SK-N-SH (cell line): Measurements from ENCODE around the gene ADRM1. TPM values are rescaled to one million over a fixed set of nuclear protein-coding genes. Genes with fewer than 3 reads are reported as not detected.

Experiments used
- CTCF ChIA-PET: fragments of 300-600, 350-600 bp; formaldehyde crosslinking; extraction: SDS; loops from one replicate; lab custom pipeline; 2021; lab: Yijun Ruan, JAX
- POLR2A ChIA-PET: fragments of 350-600 bp; sonication (Branson Sonifier 250); formaldehyde crosslinking; extraction: SDS; loops from one replicate; lab custom pipeline; 2020; ENCODE audit warnings: antibody characterized with exemption, inconsistent platforms; lab: Yijun Ruan, JAX
- DNase-seq: peaks from one replicate; pipeline ENCODE4 v3.0.0; 2012
- H2AFZ ChIP-seq: fragments of 200-600 bp; sonication (generic); 2 replicates; pipeline ENCODE4 v1.8.1; 2016; ENCODE audit warnings: antibody characterized with exemption, mild to moderate bottlenecking, low read depth
- H3F3A ChIP-seq: fragments of 200-600 bp; sonication (generic); replicated peaks from 2 replicates; pipeline ENCODE3; 2016; ENCODE audit warnings: antibody characterized with exemption, mild to moderate bottlenecking; ENCODE audit not compliant: insufficient read depth
- H3K27ac ChIP-seq, 2 experiments: fragments of 200-500 bp in 1 of 2; fragments of 200-600 bp in 1 of 2; sonication (Bioruptor generic) in 1 of 2; sonication (generic), shearing (Covaris generic) in 1 of 2; 2 replicates each; pipeline versions ENCODE4 v1.5.1 to v1.6.1; 2014 to 2016; ENCODE audit warnings: low read depth in 2 of 2, inconsistent platforms in 1 of 2, low read length in 1 of 2, mild to moderate bottlenecking in 1 of 2, mixed read lengths in 1 of 2
- H3K27me3 ChIP-seq: fragments of 200-600 bp; sonication (generic), shearing (Covaris generic); 2 replicates; pipeline ENCODE4 v1.6.1; 2016; ENCODE audit warnings: mixed run types; ENCODE audit not compliant: insufficient read depth
- H3K36me3 ChIP-seq, 2 experiments: fragments of 200-500 bp in 1 of 2; fragments of 200-600 bp in 1 of 2; sonication (Bioruptor generic) in 1 of 2; sonication (generic) in 1 of 2; replicated peaks in 1 of 2; 2 replicates each; pipeline versions ENCODE3 to v1.5.1; 2014 to 2016; ENCODE audit warnings: low read length in 1 of 2, mild to moderate bottlenecking in 1 of 2; ENCODE audit not compliant: insufficient read depth in 2 of 2, control insufficient read depth in 1 of 2
- H3K4me1 ChIP-seq, 2 experiments: fragments of 200-500 bp in 1 of 2; fragments of 200-600 bp in 1 of 2; sonication (Bioruptor generic) in 1 of 2; sonication (generic), shearing (Covaris generic) in 1 of 2; 2 replicates each; pipeline versions ENCODE4 v1.5.1 to v1.6.1; 2014 to 2016; ENCODE audit warnings: low read depth in 1 of 2, low read length in 1 of 2, mixed run types in 1 of 2; ENCODE audit not compliant: insufficient read depth in 2 of 2, control insufficient read depth in 1 of 2
- H3K4me2 ChIP-seq: fragments of 200-600 bp; sonication (generic), shearing (Covaris generic); 2 replicates; pipeline ENCODE4 v1.6.1; 2017; ENCODE audit warnings: mixed run types
- H3K4me3 ChIP-seq, 2 experiments: fragments of 200-500 bp in 1 of 2; fragments of 200-600 bp in 1 of 2; sonication (Bioruptor generic) in 1 of 2; sonication (generic), shearing (Covaris generic) in 1 of 2; 2 replicates each; pipeline versions ENCODE4 v1.5.1 to v1.8.1; 2014 to 2016; ENCODE audit warnings: low read depth in 2 of 2, inconsistent platforms in 1 of 2, low read length in 1 of 2, mild to moderate bottlenecking in 1 of 2, mixed read lengths in 1 of 2, moderate library complexity in 1 of 2
- H3K79me2 ChIP-seq: fragments of 200-600 bp; sonication (generic); 2 replicates; pipeline ENCODE4 v1.8.1; 2017; ENCODE audit warnings: mild to moderate bottlenecking; ENCODE audit not compliant: insufficient read depth
- H3K9ac ChIP-seq: fragments of 200-600 bp; sonication (generic); 2 replicates; pipeline ENCODE4 v1.6.1; 2017; ENCODE audit warnings: mixed run types
- H3K9me2 ChIP-seq: fragments of 200-600 bp; sonication (generic); 2 replicates; pipeline ENCODE4 v1.6.1; 2017; ENCODE audit warnings: mixed run types
- H3K9me3 ChIP-seq: fragments of 200-600 bp; sonication (generic); 2 replicates; pipeline ENCODE4 v1.6.1; 2017; ENCODE audit warnings: mixed run types, mild to moderate bottlenecking, moderate library complexity
- H4K20me1 ChIP-seq: fragments of 200-600 bp; sonication (generic); 2 replicates; pipeline ENCODE4 v1.6.1; 2017; ENCODE audit warnings: mild to moderate bottlenecking, mixed run types; ENCODE audit not compliant: insufficient read depth
- ELF1 ChIP-seq: IDR thresholded peaks from 2 replicates; pipeline ENCODE4 v1.4.0; 2012
- EP300 ChIP-seq, 2 experiments: IDR thresholded peaks; 2 replicates each; pipeline versions ENCODE4 v1.4.0 to v1.6.1; 2012; ENCODE audit warnings: borderline replicate concordance in 1 of 2, low read depth in 1 of 2, low read length in 1 of 2
- FOXM1 ChIP-seq: IDR thresholded peaks from 2 replicates; pipeline ENCODE4 v1.4.0; 2012; ENCODE audit warnings: low read depth, mild to moderate bottlenecking
- JUND ChIP-seq: IDR thresholded peaks from 2 replicates; pipeline ENCODE4 v1.4.0; 2012
- MXI1 ChIP-seq: IDR thresholded peaks from 2 replicates; pipeline ENCODE4 v1.6.1; 2012; ENCODE audit warnings: mild to moderate bottlenecking, low read depth, low read length, improper control_type of control experiment
- NFIC ChIP-seq: IDR thresholded peaks from 2 replicates; pipeline ENCODE4 v1.4.0; 2012; ENCODE audit warnings: borderline replicate concordance
- POLR2AphosphoS5 ChIP-seq: IDR thresholded peaks from 2 replicates; pipeline ENCODE4 v1.6.1; 2012; ENCODE audit warnings: low read depth, low read length
- RAD21 ChIP-seq: IDR thresholded peaks from 2 replicates; pipeline ENCODE4 v1.6.1; 2012; ENCODE audit warnings: mild to moderate bottlenecking, low read length
- RFX5 ChIP-seq: IDR thresholded peaks from 2 replicates; pipeline ENCODE4 v1.6.1; 2012; ENCODE audit warnings: mild to moderate bottlenecking, improper control_type of control experiment, low read length
- TAF1 ChIP-seq: IDR thresholded peaks from 2 replicates; pipeline ENCODE4 v1.6.1; 2012; ENCODE audit warnings: low read depth, mild to moderate bottlenecking, low read length, moderate library complexity, borderline replicate concordance
- TEAD4 ChIP-seq: IDR thresholded peaks from 2 replicates; pipeline ENCODE4 v1.4.0; 2012; ENCODE audit warnings: mild to moderate bottlenecking, borderline replicate concordance; ENCODE audit not compliant: insufficient read depth
- USF1 ChIP-seq: IDR thresholded peaks from 2 replicates; pipeline ENCODE4 v1.4.0; 2012; ENCODE audit warnings: low read depth, borderline replicate concordance
- USF2 ChIP-seq: fragments of 150-350 bp; IDR thresholded peaks from 2 replicates; pipeline ENCODE4 v1.6.1; 2017; ENCODE audit warnings: antibody characterized with exemption, low read length, low read depth, borderline replicate concordance
- YY1 ChIP-seq: IDR thresholded peaks from 2 replicates; pipeline ENCODE4 v1.4.0; 2012; ENCODE audit warnings: low read depth, mild to moderate bottlenecking
- WGBS: methylation state at CpG from one replicate; pipeline ENCODE4 v1.1.6; 2017; ENCODE audit warnings: low lambda C conversion rate; 5-methylcytosine and 5-hydroxymethylcytosine counted together
- polyA plus RNA-seq, 3 experiments: library from polyadenylated mRNA; depleted of rRNA; stranded (reverse); fragments of >200 nt; gene quantifications; 2 replicates each; pipeline ENCODE4 v1.2.3, GENCODE V29; 2012
- TF ChIP-seq, protein P1 (sequence below): IDR thresholded peaks from 2 replicates; pipeline ENCODE4 v1.4.0; 2012; ENCODE audit warnings: low read depth, borderline replicate concordance
- TF ChIP-seq, protein P2 (sequence below): fragments of 200-600 bp; sonication (generic); IDR thresholded peaks from 2 replicates; pipeline ENCODE4 v1.6.1; 2017; ENCODE audit warnings: antibody characterized with exemption, mild to moderate bottlenecking, moderate library complexity

ADRM1 gene
- polyA plus RNA-seq, 1 of the 3 experiments (the other 2 are of a cell fraction): 142 TPM

GRCh38 chr20:62350098-62350628 is 47.4 kb downstream of the ADRM1 start:
- Histone ChIP-seq H3K27ac (no peak overlapping the region; a peak in 1 of 4 replicates), H3K4me2 (no peak overlapping the region)

DNA sequence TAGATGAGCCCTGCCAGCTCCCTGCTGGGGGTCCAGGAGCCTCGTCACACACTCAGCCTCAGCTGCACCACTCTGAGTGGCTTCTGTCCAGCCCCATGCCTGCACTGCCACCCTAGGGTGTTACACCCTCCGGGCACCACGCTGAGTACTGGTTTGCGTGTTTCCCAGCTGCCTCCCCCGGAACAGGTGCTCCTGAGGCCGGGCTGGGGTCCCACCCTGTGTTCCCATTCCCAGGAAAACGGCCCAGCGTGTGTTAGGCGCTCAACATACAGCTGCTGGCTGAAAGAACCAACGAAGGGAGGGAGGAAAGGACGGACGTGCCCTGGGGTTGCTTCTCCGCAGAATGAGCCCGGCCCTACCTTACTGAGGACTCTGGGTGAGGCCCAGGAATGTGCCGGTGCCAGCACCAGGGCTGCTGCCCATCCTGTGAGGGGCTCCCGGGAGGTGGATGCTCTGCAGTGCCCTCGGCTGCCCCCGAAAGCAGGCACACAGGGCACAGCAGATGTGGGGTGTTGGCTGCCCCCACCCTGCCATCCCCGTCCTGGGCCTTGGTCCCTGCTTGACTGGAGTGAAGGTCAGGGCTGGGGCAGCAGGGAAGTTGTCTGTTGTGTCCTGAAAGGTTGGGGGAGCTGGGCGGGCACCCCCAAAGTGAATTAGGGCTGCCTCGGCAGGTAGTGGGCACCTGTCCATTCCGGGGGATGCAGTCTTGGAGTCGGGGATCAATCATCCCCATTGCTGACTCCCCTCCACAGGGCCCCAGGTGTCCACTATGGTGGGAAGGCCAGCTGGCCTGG is 48.0 kb downstream of the ADRM1 start:
- H4K20me1 ChIP-seq: no peaks in the 10 kb centered on the region
- no peaks in the 10 kb centered on the region for H3F3A ChIP-seq
- H3K9me2 ChIP-seq: no peaks in the 10 kb centered on the region
- H3K79me2 ChIP-seq: peaks cover 5% of the 10 kb centered on the region; the same call in 1 of the 2 replicates
- no peak overlapping the region for H3K27ac ChIP-seq
- H3K9me3 ChIP-seq: no peaks in the 10 kb centered on the region
- H2AFZ ChIP-seq: no peak overlapping the region
- H3K27me3 ChIP-seq: no peaks in the 10 kb centered on the region
- H3K9ac ChIP-seq: no peak overlapping the region
- 81% methylated on average over 11 of the region's 23 CpGs for WGBS
- peaks cover 10 to 38% of the 10 kb centered on the region in 2 experiments; a peak in 3 of 4 replicates for H3K4me1 ChIP-seq
- no peak for DNase-seq
- H3K4me3 ChIP-seq: no peak overlapping the region
- ChIA-PET POLR2A (no interaction called here), CTCF (interaction anchor here (1.4 to 3.4 kb wide), 2 partner anchors 32 kb away, joined by 7 to 22 read pairs; no protein-coding TSS in a partner anchor)
- no peak for TF ChIP-seq FOXM1
- no peak for TF ChIP-seq JUND
- TF ChIP-seq YY1: no peak
- TF ChIP-seq NFIC: no peak
- no peak for TF ChIP-seq RFX5
- TF ChIP-seq EP300 (IDR thresholded peaks at IDR 0.05; ENCODE audit: borderline replicate concordance in 1 of 2, low read depth in 1 of 2, low read length in 1 of 2): no peak
- no peak for TF ChIP-seq RAD21
- no peak for TF ChIP-seq USF2
- TF ChIP-seq MXI1: no peak
- TF ChIP-seq, protein P1, sequence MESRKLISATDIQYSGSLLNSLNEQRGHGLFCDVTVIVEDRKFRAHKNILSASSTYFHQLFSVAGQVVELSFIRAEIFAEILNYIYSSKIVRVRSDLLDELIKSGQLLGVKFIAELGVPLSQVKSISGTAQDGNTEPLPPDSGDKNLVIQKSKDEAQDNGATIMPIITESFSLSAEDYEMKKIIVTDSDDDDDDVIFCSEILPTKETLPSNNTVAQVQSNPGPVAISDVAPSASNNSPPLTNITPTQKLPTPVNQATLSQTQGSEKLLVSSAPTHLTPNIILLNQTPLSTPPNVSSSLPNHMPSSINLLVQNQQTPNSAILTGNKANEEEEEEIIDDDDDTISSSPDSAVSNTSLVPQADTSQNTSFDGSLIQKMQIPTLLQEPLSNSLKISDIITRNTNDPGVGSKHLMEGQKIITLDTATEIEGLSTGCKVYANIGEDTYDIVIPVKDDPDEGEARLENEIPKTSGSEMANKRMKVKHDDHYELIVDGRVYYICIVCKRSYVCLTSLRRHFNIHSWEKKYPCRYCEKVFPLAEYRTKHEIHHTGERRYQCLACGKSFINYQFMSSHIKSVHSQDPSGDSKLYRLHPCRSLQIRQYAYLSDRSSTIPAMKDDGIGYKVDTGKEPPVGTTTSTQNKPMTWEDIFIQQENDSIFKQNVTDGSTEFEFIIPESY: no peak
- TF ChIP-seq TAF1: no peak
- no peak for TF ChIP-seq TEAD4
- TF ChIP-seq, protein P2, sequence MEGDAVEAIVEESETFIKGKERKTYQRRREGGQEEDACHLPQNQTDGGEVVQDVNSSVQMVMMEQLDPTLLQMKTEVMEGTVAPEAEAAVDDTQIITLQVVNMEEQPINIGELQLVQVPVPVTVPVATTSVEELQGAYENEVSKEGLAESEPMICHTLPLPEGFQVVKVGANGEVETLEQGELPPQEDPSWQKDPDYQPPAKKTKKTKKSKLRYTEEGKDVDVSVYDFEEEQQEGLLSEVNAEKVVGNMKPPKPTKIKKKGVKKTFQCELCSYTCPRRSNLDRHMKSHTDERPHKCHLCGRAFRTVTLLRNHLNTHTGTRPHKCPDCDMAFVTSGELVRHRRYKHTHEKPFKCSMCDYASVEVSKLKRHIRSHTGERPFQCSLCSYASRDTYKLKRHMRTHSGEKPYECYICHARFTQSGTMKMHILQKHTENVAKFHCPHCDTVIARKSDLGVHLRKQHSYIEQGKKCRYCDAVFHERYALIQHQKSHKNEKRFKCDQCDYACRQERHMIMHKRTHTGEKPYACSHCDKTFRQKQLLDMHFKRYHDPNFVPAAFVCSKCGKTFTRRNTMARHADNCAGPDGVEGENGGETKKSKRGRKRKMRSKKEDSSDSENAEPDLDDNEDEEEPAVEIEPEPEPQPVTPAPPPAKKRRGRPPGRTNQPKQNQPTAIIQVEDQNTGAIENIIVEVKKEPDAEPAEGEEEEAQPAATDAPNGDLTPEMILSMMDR: no peak
- H3K4me2 ChIP-seq: no peak overlapping the region
- H3K36me3 ChIP-seq: peaks cover 5 to 29% of the 10 kb centered on the region in 2 experiments

More at GRCh38 chr20:62350098-62350628, 47.4 kb downstream of the ADRM1 start:
- CTCF ChIA-PET: interaction anchor here (1.4 kb wide), 1 partner anchor 32 kb away, joined by 7 read pairs; no protein-coding TSS in a partner anchor
- 88% methylated on average over 3 of the region's 16 CpGs for WGBS
- Histone ChIP-seq H3K9ac (no peak overlapping the region), H3K4me1 (peaks cover 3 to 31% of the 10 kb centered on the region in 2 experiments; a peak in 3 of 4 replicates), H3K79me2 (peaks cover 5% of the 10 kb centered on the region; the same call in 1 of the 2 replicates), H2AFZ (no peak overlapping the region), H3F3A (no peaks in the 10 kb centered on the region), H3K27me3 (no peaks in the 10 kb centered on the region), H3K9me3 (no peaks in the 10 kb centered on the region), H3K36me3 (peaks cover 11 to 33% of the 10 kb centered on the region in 2 experiments), H3K4me3 (no peak overlapping the region), H3K9me2 (no peaks in the 10 kb centered on the region), H4K20me1 (no peaks in the 10 kb centered on the region)
- no peak for DNase-seq
- TF ChIP-seq ELF1 (no peak), POLR2AphosphoS5 (no peak), USF1 (no peak)
- POLR2A ChIA-PET: no interaction called here
